Brain microvascular endothelial cell (primary cell): ENCODE measurements around the gene KCND3.
A peak's percentile ranks its signal among the peaks of the same experiment; 100 is the strongest.

Experiments used
- DNase-seq: peaks from one replicate; pipeline ENCODE4 v3.0.0-alpha.2; 2020
- H3K27ac ChIP-seq: fragments of 250-450 bp; sonication (Bioruptor Pico); 2 replicates; pipeline ENCODE4 v1.5.1; 2020; ENCODE audit warnings: mild to moderate bottlenecking, moderate library complexity
- H3K27me3 ChIP-seq: fragments of 250-450 bp; sonication (Bioruptor Pico); replicated peaks from 2 replicates; pipeline ENCODE4 v1.5.1; 2020; ENCODE audit warnings: mild to moderate bottlenecking
- H3K36me3 ChIP-seq: fragments of 250-450 bp; sonication (Bioruptor Pico); replicated peaks from 2 replicates; pipeline ENCODE4 v1.5.1; 2020; ENCODE audit warnings: mild to moderate bottlenecking
- H3K4me3 ChIP-seq: 2 replicates; pipeline ENCODE4 v1.5.1; 2011; ENCODE audit warnings: low read depth, mild to moderate bottlenecking, control low read depth, low read length, moderate library complexity
- CTCF ChIP-seq: IDR thresholded peaks from 2 replicates; pipeline ENCODE4 v1.5.1; 2011; ENCODE audit warnings: low read depth, mild to moderate bottlenecking, moderate library complexity, low read length, control low read depth, inconsistent platforms; ENCODE audit errors: missing control alignments
- in situ Hi-C: cut with HindIII; loops from 2 replicates; pipeline ENCODE4 v1.10.0; 2017; ENCODE audit warnings: low sequenced_read_pairs, low pct_ligation_motif_present

The KCND3 gene

GRCh38 chr1:111776861-111777260 is 212.6 kb downstream of the KCND3 start:
- DNase-seq, result no peak
- no peak overlapping the region for H3K4me3 ChIP-seq
- TF ChIP-seq CTCF, result no peak
- no peaks in the 10 kb centered on the region for H3K27me3 ChIP-seq
- no peaks in the 10 kb centered on the region for H3K36me3 ChIP-seq
- in situ Hi-C loops, result no loop called here
- H3K27ac ChIP-seq, result no peak overlapping the region

GRCh38 chr1:111776391-111776790 is 213.1 kb downstream of the KCND3 start:
- Histone ChIP-seq H3K4me3 (no peak overlapping the region), H3K27ac (no peak overlapping the region), H3K27me3 (no peaks in the 10 kb centered on the region), H3K36me3 (no peaks in the 10 kb centered on the region)
- TF ChIP-seq CTCF, result no peak
- in situ Hi-C loops, result no loop called here
- DNase-seq, result no peak

GRCh38 chr1:111775966-111776365 is 213.5 kb downstream of the KCND3 start:
- Histone ChIP-seq H3K27me3 (no peaks in the 10 kb centered on the region), H3K4me3 (no peak overlapping the region), H3K27ac (no peak overlapping the region), H3K36me3 (no peaks in the 10 kb centered on the region)
- DNase-seq, result no peak
- in situ Hi-C loops, result no loop called here
- TF ChIP-seq CTCF, result no peak

- Histone ChIP-seq H3K27me3 (no peaks in the 10 kb centered on the region), H3K36me3 (peaks cover 9% of the 10 kb centered on the region), H3K27ac (no peak overlapping the region), H3K4me3 (no peak overlapping the region)
- TF ChIP-seq CTCF, result no peak
- in situ Hi-C loops, result no loop called here
- no peak for DNase-seq
Observed at GRCh38 chr1:111770916-111771315, 218.6 kb downstream of the KCND3 start.

GRCh38 chr1:111769517-111770146 is 219.8 kb downstream of the KCND3 start:
- DNase-seq, result peak; percentile 50
- no peaks in the 10 kb centered on the region for H3K27me3 ChIP-seq
- peaks cover 12% of the 10 kb centered on the region for H3K36me3 ChIP-seq
- H3K27ac ChIP-seq, result no peak overlapping the region
- no peak overlapping the region for H3K4me3 ChIP-seq
- TF ChIP-seq CTCF, result peak; percentile 69
- in situ Hi-C loops, result no loop called here

- Histone ChIP-seq H3K36me3 (peaks cover 13% of the 10 kb centered on the region), H3K27me3 (no peaks in the 10 kb centered on the region), H3K4me3 (no peak overlapping the region), H3K27ac (no peak overlapping the region)
- DNase-seq, result no peak
- in situ Hi-C loops, result no loop called here
- TF ChIP-seq CTCF, result no peak
Observed at GRCh38 chr1:111768625-111769024, 220.8 kb downstream of the KCND3 start.
